Measurements from ENCODE around the gene AP3D1.
"Not testable (repeated sequence)": the region's sequence is repeated elsewhere in the genome, so short reads cannot be mapped to it uniquely, and the experiment has no call there.

Gene AP3D1

GRCh38 chr19:2109046-2109864, 42.1 kb downstream of the AP3D1 start:
- no peak for DNase-seq (ENCODE audit: low spot score)

- DNase-seq (ENCODE audit: low spot score): no peak
Measured at GRCh38 chr19:2108251-2109016, 42.9 kb downstream of the AP3D1 start.

DNA sequence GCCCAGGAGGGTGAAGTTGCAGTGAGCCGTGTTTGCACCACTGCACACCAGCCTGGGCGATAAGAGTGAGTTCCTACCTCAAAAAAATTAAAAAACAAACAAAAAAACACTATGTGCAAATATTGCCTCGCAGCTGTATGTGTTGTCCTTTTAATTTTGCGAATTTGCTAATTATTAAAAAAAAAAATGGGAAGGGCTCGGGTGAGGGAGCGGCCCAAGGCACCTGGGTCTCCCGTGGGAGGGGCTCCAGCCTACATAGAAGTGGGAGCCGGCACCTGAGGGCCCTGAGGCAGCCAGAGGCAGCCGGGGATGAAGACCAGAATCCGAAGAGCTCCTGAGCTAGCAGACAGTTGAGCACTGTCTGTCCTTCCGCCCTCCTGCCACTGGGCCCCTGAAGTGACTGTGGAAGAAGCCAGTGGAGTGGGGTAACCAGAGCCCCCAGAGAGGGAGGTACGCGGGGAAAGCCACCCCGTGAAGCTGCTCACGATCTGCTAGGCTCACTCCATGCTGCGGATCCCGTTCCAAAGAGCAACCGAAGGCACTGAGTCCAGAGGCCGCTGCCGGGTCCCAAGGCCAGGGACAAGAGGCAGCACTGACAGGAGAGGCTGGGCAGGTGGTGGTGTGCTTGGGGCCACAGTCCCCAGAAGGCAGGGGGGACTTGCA, 48.2 kb downstream of the AP3D1 start:
- DNase-seq (ENCODE audit: low spot score): no peak

GRCh38 chr19:2101417-2102335, 49.7 kb downstream of the AP3D1 start:
- DNase-seq (ENCODE audit: low spot score): no peak

GRCh38 chr19:2100719-2101061, 50.7 kb downstream of the AP3D1 start:
- DNase-seq (ENCODE audit: low spot score): no peak

DNA sequence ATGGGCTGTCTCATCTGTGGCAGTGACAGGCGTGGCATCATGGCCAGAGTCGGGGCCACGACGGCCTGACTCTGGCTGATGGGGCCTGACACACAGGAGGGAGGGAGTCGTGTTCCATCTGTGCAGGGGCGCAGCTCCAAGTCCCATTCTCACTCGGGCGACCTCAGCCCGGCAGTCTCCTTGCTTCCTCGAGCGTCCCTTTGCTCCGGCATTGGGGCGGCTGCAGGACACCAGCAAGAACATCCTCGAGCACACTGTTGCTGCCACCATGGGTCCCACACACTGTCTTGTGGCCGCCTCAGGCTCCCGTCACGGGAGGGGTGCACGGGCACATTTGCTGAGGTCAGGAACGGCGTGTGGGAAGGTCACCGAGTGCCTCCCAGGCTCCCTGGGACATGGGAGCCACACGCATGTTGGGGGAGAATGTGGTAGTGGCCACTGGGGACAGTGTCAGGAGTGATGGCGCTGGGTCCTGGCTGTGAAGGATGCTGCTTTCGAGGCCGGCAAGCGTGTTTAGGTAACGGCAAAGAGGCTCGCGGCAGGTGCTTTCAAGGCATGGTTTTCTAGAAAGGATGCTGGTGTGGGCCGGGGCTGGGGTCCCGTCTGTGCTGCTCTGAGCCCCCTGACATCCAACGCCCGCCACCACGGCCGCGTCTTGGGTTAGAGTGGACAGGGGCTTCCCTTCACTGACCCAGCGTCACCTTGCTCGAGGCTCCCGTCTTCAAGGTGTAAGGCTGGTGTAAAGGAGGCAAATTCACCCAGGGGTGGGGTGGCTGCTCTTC, 51.2 kb downstream of the AP3D1 start:
- DNase-seq (ENCODE audit: low spot score): no peak

GRCh38 chr19:2099054-2099501, 52.3 kb downstream of the AP3D1 start:
- DNase-seq (ENCODE audit: low spot score): no peak

DNA sequence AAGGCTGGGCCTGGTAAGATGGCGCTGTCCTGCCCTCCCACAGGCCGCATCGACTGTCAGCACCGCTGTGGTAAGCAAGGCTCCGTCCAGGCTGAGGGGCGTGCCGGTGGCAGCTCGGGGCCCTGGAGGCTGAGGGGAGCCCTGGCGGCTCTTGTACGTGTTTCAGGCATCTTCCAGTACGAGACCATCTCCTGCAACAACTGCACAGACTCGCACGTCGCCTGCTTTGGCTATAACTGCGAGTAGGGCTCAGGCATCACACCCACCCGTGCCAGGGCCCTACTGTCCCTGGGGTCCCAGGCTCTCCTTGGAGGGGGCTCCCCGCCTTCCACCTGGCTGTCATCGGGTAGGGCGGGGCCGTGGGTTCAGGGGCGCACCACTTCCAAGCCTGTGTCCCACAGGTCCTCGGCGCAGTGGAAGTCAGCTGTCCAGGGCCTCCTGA, 53.5 kb downstream of the AP3D1 start:
- DNase-seq (ENCODE audit: low spot score): no peak

GRCh38 chr19:2097203-2097885, 54.0 kb downstream of the AP3D1 start:
- DNase-seq (ENCODE audit: low spot score): no peak

GRCh38 chr19:2096480-2097202, 54.7 kb downstream of the AP3D1 start, which contains the start of gene IZUMO4:
Gene IZUMO4 (plus strand): TSS chr19:2096915. CDS start chr19:2096946, 31 bp downstream.
- peak; percentile 100 for DNase-seq (ENCODE audit: low spot score)

- no peak for DNase-seq (ENCODE audit: low spot score)
Measured at GRCh38 chr19:2096034-2096479, 55.3 kb downstream of the AP3D1 start, which contains the start of gene MOB3A. Gene MOB3A (minus strand): TSS chr19:2096326. CDS start chr19:2078560, 17,766 bp downstream.

GRCh38 chr19:2091926-2092525, 59.3 kb downstream of the AP3D1 start:
- not testable (repeated sequence) for DNase-seq (ENCODE audit: low spot score)

- no peak for DNase-seq (ENCODE audit: low spot score)
Measured at GRCh38 chr19:2089727-2090053, 61.7 kb downstream of the AP3D1 start.

DNA sequence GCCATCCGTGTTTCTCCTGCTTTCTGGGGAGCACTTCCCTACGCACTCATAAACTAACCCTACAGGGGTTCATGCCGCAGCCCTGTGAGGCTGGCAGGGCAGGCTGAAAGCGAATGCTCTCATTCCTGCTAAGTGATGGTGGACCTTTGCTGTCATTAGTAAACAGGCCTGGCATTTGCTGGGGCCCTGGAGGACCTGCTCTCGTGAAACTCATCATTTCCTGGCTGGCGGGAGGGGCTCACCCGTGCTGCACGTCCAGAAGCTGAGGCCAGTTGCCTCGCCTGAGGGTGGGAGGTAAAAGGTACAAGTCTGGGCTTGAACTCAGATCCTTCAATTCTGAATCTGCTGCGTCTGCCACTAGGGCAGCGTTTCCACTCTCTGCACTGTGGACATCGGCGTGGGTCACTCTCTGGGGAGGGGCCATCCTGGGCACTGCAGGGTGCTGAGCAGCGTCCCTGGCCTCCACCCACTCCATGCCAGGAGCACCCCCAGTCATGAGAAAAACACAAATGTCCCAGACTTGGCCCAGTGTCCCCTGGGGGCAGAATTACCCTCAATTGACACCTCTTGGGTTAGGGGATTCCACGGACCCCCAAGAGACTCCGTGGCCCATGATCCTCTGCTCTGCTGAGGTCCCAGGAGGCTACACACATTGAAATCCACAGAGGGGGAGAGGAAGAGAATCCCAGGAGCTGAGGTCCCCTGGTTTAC, 62.2 kb downstream of the AP3D1 start:
- no peak for DNase-seq (ENCODE audit: low spot score)

- DNase-seq (ENCODE audit: low spot score): no peak
Measured at GRCh38 chr19:2087621-2088100, 63.7 kb downstream of the AP3D1 start.

DNA sequence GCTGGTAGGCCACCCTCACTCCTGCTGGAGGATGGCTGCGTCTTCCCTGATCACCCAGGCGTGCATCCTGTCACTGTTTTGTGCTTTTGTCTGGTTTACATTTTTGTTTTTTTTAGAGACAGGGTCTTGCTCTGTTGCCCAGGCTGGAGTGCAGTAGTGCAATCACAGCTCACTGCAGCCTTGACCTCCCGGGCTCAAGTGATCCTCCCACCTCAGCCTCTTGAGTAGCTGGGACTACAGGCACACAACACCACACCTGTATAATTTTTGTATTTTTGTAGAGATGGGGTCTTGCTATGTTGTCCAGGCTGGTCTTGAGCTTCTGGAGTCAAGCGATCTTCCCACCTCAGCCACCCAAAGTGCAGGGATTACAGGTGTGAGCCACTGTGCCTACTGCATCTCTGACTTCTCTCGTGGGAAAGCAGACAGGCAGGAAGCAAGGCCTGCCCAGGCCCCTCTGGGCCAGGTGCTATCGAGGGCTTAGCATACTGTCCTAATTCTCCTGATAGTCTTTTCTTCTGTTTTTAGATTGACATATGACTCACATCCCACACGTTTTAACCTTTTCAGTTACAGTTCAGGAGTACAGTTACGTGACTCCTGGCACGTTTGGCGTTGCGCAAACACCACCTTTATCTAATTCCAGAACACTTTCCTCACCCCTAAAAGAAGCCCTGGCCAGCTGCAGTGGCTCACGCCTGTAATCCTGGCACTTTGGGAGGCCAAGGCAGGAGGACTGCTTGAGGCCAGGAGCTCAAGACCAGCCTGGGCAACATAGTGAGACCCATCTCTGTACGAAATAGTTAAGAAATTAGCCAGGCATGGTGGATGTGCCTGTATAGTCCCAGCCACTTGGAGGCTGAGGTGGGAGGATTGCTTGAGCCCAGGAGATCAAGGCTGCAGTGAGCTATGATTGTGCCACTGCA, 64.4 kb downstream of the AP3D1 start:
- DNase-seq (ENCODE audit: low spot score): not testable (repeated sequence)
